Aorta (tissue), 5 donors: ENCODE data around the gene GOLGA8N. TPM values are rescaled to one million over a fixed set of nuclear protein-coding genes. Genes with fewer than 3 reads are reported as not detected.
"Not testable (repeated sequence)": the region's sequence is repeated elsewhere in the genome, so short reads cannot be mapped to it uniquely, and the experiment has no call there.

Experiments used
- ATAC-seq: fragments of 200-7000 bp; cut with Tn5 transposase; one replicate; pipeline ENCODE4 v1.9.1; 2022; ENCODE audit warnings: moderate library complexity; ENCODE audit not compliant: low FRiP score
- DNase-seq, 2 donors: peaks; one replicate each; pipeline ENCODE4 v3.0.0-alpha.2; 2020
- H3K27ac ChIP-seq, 2 donors: one replicate each; pipeline ENCODE4 v1.5.1; 2013; ENCODE audit warnings: low read length in 2 of 2, mild to moderate bottlenecking in 2 of 2, moderate library complexity in 2 of 2, control low read depth in 1 of 2, inconsistent platforms in 1 of 2, low read depth in 1 of 2
- H3K27me3 ChIP-seq, 2 donors: one replicate each; pipeline ENCODE4 v1.6.1; 2013; ENCODE audit warnings: control low read depth in 1 of 2, low read length in 1 of 2, mild to moderate bottlenecking in 1 of 2, moderate library complexity in 1 of 2; ENCODE audit not compliant: insufficient read depth in 2 of 2, control insufficient read depth in 1 of 2
- H3K36me3 ChIP-seq, 2 donors: one replicate each; pipeline ENCODE4 v1.6.1; 2013; ENCODE audit warnings: control low read depth in 1 of 2, low read length in 1 of 2, mild to moderate bottlenecking in 1 of 2; ENCODE audit not compliant: insufficient read depth in 2 of 2, control insufficient read depth in 1 of 2
- H3K4me1 ChIP-seq, 2 donors: one replicate each; pipeline ENCODE4 v1.6.1; 2013; ENCODE audit warnings: low read length in 2 of 2, control low read depth in 1 of 2, mild to moderate bottlenecking in 1 of 2, moderate library complexity in 1 of 2; ENCODE audit not compliant: insufficient read depth in 2 of 2, control insufficient read depth in 1 of 2
- H3K4me3 ChIP-seq, 2 donors: one replicate each; pipeline ENCODE4 v1.5.1; 2013; ENCODE audit warnings: low read length in 2 of 2, control low read depth in 1 of 2, mild to moderate bottlenecking in 1 of 2
- H3K9me3 ChIP-seq: one replicate; pipeline ENCODE4 v1.6.1; 2013; ENCODE audit warnings: mild to moderate bottlenecking, low read length; ENCODE audit not compliant: control insufficient read depth
- WGBS, 2 donors: extraction: QIAGEN DNeasy Blood & Tissue Kit; methylation state at CpG; one replicate each; pipeline ENCODE4 v1.1.7; 2013; 5-methylcytosine and 5-hydroxymethylcytosine counted together
- intact Hi-C, 2 donors: fragments of 100-400 bp; cut with DNase I; formaldehyde crosslinking; loops; one replicate each; pipeline versions ENCODE4 v1.14.2 to v1.15.0; 2022
- long read RNA-seq, 2 donors: library from polyadenylated mRNA; unstranded; transcript quantifications; one replicate each; pipeline ENCODE4 v2.0.0, GENCODE V29; 2020 to 2021
- polyA plus RNA-seq, 2 donors: library from polyadenylated mRNA; stranded (reverse); fragments of 200-250 nt; gene quantifications; one replicate each; pipeline ENCODE4 v1.2.3, GENCODE V29; 2013
- total RNA-seq, 2 donors: library from RNA; stranded (reverse); fragmentation: NEBNext Ultra II Directional; extraction: Animal tissue kit (Norgen Biotek cat#: 25700); gene quantifications; one replicate each; pipeline ENCODE4 v1.2.1, GENCODE V29; 2021
- donor health status: healthy with polysubstance abuse.
- donor health status: Bipolar disorder and iron deficiency.
- donor health status: DM: no; HTN: no; CAD: no.
- donor health status: DM: no; HTN: no; CAD: no.
- donor health status: DM: yes; HTN: yes; CAD: no.

The GOLGA8N gene
- total RNA-seq (10 to 100 TPM; 18.1 to 38.9 TPM), polyA plus RNA-seq (10 to 100 TPM in 1 of 2 donors, 1 to 10 TPM in 1; 2.1 to 17.8 TPM)
- long read RNA-seq, donor 1, partial matches to known transcripts, result 0 of 3 reads
- long read RNA-seq, donor 1, other reads (novel, unspliced or antisense), result 2 of 3 reads
- long read RNA-seq, donor 2, partial matches to known transcripts, result 0 of 1 reads
- long read RNA-seq, donor 2, other reads (novel, unspliced or antisense), result 1 of 1 reads

GRCh38 chr15:32593151-32593550 lies at the start of gene GOLGA8N:
Gene GOLGA8N, plus strand, starts transcription at chr15:32593456.
- H3K27me3 ChIP-seq, DNase-seq, H3K9me3 ChIP-seq, H3K27ac ChIP-seq, H3K4me1 ChIP-seq, ATAC-seq, H3K36me3 ChIP-seq, intact Hi-C loops, H3K4me3 ChIP-seq: not testable (repeated sequence)
- 87 to 97% methylated on average over 4 to 7 of the region's 8 CpGs for WGBS, 2 donors

- H3K4me3 ChIP-seq, intact Hi-C loops, ATAC-seq, H3K27me3 ChIP-seq, H3K4me1 ChIP-seq, H3K27ac ChIP-seq, DNase-seq, H3K9me3 ChIP-seq, H3K36me3 ChIP-seq: not testable (repeated sequence)
- no CpG with 5 or more reads among the region's 1 CpG for WGBS, 2 donors
Measured at GRCh38 chr15:32543456-32543855, 49.8 kb upstream of the GOLGA8N start.

GRCh38 chr15:32545129-32545528 lies 48.1 kb upstream of the GOLGA8N start:
- intact Hi-C loops, result not testable (repeated sequence)
- WGBS, 2 donors, result no CpG with 5 or more reads among the region's 9 CpGs

GRCh38 chr15:32554587-32554986 lies 38.7 kb upstream of the GOLGA8N start:
- ATAC-seq, H3K9me3 ChIP-seq, H3K4me3 ChIP-seq, H3K27me3 ChIP-seq, H3K4me1 ChIP-seq, H3K27ac ChIP-seq, intact Hi-C loops, H3K36me3 ChIP-seq, DNase-seq: not testable (repeated sequence)

More at GRCh38 chr15:32545129-32545528, 48.1 kb upstream of the GOLGA8N start:
- not testable (repeated sequence) for ATAC-seq, H3K4me3 ChIP-seq, DNase-seq, H3K36me3 ChIP-seq, H3K27me3 ChIP-seq, H3K4me1 ChIP-seq, H3K27ac ChIP-seq, H3K9me3 ChIP-seq

- intact Hi-C loops, H3K4me3 ChIP-seq, ATAC-seq, DNase-seq, H3K27me3 ChIP-seq, H3K36me3 ChIP-seq, H3K27ac ChIP-seq, H3K4me1 ChIP-seq, H3K9me3 ChIP-seq: not testable (repeated sequence)
- WGBS, 2 donors, result 90 to 97% methylated on average over 6 of the region's 6 CpGs
Measured at GRCh38 chr15:32562198-32562597, 31.1 kb upstream of the GOLGA8N start.

- intact Hi-C loops, H3K4me1 ChIP-seq, ATAC-seq, H3K36me3 ChIP-seq, H3K4me3 ChIP-seq, H3K27ac ChIP-seq, H3K27me3 ChIP-seq, H3K9me3 ChIP-seq, DNase-seq: not testable (repeated sequence)
- WGBS, 2 donors, result 2 to 10% methylated on average over 1 to 2 of the region's 3 CpGs
Measured at GRCh38 chr15:32568988-32569387, 24.3 kb upstream of the GOLGA8N start.

GRCh38 chr15:32578482-32578881 lies 14.8 kb upstream of the GOLGA8N start:
- H3K4me3 ChIP-seq, DNase-seq, ATAC-seq, H3K4me1 ChIP-seq, H3K27me3 ChIP-seq, H3K36me3 ChIP-seq, intact Hi-C loops, H3K27ac ChIP-seq, H3K9me3 ChIP-seq: not testable (repeated sequence)
- 83 to 100% methylated on average over 1 to 2 of the region's 4 CpGs for WGBS, 2 donors

- H3K4me1 ChIP-seq, H3K27me3 ChIP-seq, ATAC-seq, intact Hi-C loops, H3K36me3 ChIP-seq, DNase-seq, H3K4me3 ChIP-seq, H3K9me3 ChIP-seq, H3K27ac ChIP-seq: not testable (repeated sequence)
- 66 to 80% methylated on average over 2 to 3 of the region's 4 CpGs for WGBS, 2 donors
Measured at GRCh38 chr15:32585844-32586243, 7.4 kb upstream of the GOLGA8N start.

GRCh38 chr15:32609518-32609917 lies 16.3 kb downstream of the GOLGA8N start:
- 93 to 97% methylated on average over 2 of the region's 2 CpGs for WGBS, 2 donors
- H3K9me3 ChIP-seq, intact Hi-C loops, H3K27me3 ChIP-seq, ATAC-seq, H3K27ac ChIP-seq, H3K36me3 ChIP-seq, DNase-seq, H3K4me1 ChIP-seq, H3K4me3 ChIP-seq: not testable (repeated sequence)
